ENCODE data around the gene PJA2.
"Not testable (repeated sequence)": the region's sequence is repeated elsewhere in the genome, so short reads cannot be mapped to it uniquely, and the experiment has no call there.

PJA2 gene

GRCh38 chr5:109409844-109410388, at the start of gene PJA2:
TSS of gene PJA2 (minus strand) at chr5:109409974. CDS start at chr5:109383433, 26,541 bp downstream.
- peak; percentile 87 for DNase-seq

DNA sequence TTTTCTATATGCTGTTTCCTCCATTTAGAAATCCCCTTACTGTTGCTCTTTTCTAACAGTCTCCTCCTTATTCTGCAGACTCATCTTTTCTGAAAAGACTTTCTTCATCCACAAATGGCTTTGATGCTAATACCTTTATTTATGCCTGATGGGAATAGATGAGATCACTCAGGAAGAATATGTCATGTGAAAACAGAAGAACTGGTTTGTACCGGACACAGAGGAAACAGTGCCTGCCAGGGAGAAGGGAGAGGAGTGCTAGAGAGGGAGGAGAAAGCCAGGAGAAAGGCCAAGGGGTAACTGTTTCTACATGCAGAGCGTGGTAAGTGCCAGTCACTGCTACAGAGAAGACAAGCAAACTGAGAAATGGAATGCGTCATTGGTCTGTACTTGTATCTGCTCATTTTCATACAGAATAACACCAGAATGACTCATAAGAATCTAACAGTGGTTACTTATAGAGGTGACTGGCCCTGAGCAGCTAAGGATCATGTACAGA, 45.9 kb upstream of the PJA2 start:
- DNase-seq = no peak

GRCh38 chr5:109454731-109455505, 45.1 kb upstream of the PJA2 start:
- no peak for DNase-seq

- no peak for DNase-seq
These were observed 43.5 kb upstream of the PJA2 start for GRCh38 chr5:109453251-109453650.

DNA sequence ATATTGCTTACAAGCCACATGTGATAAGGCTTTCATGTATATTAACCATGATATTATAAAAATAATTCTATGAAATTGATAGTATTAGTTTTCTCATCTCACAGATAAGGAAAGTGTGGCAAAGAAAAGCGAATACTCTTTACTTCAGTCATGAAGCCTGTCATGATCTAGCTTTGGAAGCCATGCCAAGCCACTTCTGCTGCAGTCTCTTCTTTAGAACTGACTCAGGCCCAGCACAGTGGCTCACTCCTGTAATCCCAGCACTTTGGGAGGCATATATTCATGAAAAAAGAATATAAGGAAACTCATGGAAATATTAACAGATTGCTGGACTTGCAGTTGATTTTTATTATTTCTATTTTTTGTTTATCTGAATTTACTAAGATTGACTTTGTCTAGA, 42.9 kb upstream of the PJA2 start:
- DNase-seq = no peak

- no peak for DNase-seq
These were observed 41.4 kb upstream of the PJA2 start for GRCh38 chr5:109451146-109451545.

DNA sequence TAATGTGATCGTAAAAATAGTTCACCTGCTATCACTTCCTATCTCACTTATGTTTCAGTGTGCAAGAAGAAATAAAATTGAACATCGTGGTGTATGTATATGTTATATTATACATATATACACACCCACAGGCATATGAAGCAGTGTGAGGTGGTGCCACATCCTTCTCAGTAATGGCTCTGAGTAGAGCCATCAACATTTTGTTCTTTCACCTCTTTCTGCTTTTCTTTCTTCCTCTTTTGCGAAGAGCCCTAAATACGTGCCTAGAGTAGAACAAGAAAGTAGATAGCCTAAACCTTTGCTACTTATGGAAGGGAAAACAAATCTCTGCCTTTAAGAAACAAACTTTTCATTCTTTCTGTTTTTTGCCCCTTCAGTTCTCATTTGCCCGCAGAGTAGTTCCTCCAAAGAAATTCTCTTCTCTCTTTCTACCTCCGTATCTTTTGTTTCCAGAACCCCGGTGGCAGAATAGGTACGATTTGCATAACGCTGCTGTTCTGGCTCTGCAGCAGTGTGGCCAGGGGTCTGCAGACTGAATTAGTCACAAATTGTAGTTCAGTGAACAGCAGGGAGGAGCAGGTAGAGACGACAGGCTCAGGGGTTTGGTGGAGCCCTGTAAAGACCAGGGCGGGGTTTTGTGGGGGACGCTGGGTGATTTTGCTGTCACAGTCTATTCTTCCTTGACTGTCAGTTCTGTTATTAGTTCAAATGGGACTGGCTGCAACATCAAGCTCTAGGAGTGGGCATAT, 40.5 kb upstream of the PJA2 start:
- no peak for DNase-seq

DNA sequence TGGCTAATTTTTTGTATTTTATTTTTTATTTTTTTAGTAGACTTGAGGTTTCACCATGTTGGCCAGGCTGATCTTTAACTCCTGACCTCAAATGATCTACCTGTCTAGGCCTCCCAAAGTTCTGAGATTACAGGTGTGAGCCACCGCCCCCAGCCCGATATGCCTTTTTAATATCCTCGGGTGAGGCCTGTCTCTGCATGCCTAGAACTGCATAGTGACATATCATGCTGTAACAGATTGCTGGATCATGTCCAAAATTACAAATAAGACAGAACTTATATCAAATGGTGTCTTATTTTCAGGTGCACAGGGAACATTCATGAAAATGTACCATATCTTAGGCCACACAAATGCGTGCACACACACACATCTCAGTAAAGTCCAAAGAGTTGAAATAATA, 39.1 kb upstream of the PJA2 start:
- DNase-seq = no peak

GRCh38 chr5:109439590-109439989, 29.8 kb upstream of the PJA2 start:
- no peak for DNase-seq

- no peak for DNase-seq
These were observed 16.3 kb upstream of the PJA2 start for GRCh38 chr5:109426075-109426474.

DNA sequence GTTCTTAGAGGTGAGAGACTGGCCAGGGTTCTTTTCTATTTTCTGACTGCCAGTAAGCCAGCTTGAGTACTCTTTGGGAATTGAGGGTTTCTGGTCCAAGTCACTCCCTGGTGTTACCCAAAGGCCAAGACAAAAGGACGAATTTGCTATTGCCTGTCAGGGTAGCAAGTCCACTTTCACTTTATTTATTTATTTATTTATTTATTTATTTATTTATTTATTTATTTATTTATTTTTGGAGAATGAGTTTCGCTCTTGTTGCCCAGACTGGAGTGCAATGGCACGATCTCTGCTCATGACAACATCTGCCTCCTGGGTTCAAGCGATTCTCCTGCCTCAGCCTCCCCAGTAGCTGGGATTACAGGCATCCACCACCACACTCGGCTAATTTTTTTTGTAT, 15.7 kb upstream of the PJA2 start:
- DNase-seq = not testable (repeated sequence)

- no peak for DNase-seq
These were observed 12.2 kb upstream of the PJA2 start for GRCh38 chr5:109421956-109422355.

DNA sequence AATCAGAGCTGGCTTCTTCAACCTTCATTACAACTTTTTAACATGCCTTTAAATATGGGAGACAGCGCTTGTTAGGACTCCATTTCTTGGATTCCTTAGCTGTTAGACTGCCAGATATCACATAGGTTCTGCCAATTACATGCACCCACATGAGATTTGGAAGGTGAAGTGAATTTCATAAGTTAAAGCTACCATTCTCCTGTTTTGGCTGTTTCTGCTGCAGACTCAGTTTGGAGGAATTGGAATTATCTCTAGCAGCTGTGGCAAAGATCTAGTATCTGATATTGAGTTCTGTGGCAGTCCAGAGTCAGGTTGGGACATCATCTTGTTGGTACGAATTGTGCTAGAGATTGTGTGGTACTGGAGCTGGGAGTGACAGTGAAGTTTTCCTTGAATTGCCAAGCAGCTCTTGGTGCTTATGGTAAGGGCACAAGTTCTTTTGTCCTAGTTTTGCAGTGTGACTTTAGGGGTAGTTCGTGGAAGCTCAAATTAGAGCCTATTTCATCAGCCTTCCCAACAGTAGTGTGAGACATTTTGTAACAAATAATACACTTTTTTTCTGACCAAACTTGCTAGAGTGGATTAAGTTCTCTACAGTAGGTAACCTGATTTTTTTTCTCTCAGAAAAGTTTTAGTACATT, 9.1 kb upstream of the PJA2 start:
- DNase-seq = no peak

DNA sequence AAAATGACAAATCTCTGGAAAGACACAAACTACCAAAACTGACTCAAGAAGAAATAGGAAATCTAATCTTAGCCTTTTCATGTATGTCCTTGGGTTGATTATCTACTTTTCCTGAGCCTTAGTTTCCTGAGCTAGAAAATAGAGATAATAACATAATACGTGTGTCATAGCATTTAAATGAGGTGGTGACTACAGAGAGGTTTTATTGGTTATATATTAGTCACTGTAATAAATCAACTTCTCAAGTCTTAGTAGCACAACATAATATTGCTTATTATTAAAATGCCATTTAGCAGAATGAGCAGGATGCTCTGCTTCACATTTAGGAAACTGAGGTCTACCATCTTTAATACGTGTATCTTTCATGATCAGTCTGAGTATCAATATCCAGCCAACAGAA, 7.1 kb upstream of the PJA2 start:
- no peak for DNase-seq

DNA sequence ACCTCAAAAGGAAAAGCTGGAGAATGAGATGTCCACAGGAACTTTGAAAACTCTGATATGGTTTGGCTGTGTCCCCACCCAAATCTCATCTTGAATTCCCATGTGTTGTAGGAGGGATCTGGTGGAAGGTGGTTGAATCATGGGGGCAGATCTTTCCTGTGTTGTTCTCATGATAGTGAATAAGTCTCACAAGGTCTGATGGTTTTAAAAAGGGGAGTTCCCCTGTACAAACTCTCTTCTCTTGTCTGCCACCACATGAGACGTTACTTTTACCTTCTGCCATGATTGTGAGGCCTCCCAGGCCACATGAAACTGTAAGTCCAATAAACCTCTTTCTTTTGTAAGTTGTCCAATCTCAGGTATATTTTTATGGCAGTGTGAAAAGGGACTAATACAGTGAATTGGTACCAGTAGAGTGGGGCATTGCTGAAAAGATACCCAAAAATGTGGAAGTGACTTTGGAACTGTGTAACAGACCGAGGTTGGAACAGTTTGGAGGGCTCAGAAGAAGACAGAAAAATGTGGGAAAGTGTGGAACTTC, 4.2 kb upstream of the PJA2 start:
- DNase-seq = not testable (repeated sequence)

DNA sequence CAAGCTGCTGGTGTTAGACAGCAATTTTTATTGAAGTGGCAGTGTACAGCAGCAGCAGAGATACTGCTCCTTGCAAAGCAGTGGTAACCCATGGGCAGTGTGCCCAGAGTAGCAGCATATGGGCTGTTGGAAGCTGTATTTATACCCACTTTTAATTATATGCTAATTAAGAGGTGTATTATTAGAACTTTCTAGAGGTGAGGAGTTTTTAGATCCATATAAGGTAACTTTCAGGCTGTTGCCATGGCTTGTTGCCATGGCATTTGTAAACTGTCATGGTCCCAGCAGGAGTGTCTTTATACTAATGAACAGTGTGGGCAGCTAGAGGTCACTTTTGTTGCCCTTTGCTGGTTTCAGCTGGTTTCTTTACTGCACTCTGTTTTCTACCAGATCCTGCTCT, 3.7 kb upstream of the PJA2 start:
- DNase-seq = no peak

- peak; percentile 0 for DNase-seq
These were observed 3.2 kb upstream of the PJA2 start for GRCh38 chr5:109412981-109413402.

DNA sequence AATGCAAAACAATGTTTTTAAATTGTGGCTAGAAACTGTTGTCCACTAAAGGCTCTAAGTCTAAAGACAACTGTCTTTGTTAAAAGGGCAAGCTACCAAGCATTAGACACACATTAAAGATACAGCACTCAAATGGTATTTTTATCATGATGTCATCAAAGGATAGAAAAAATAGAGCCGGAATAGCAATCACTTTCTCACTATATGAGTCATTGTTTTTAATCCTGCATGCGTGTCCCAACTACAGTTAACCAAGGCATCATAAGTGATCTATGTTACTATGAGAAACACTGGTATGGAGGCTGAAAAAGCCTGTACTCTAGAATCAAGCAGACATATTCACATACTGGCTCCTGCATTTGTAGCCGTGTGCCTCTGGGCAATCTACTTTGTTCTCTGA, 1.9 kb upstream of the PJA2 start:
- DNase-seq = no peak

DNA sequence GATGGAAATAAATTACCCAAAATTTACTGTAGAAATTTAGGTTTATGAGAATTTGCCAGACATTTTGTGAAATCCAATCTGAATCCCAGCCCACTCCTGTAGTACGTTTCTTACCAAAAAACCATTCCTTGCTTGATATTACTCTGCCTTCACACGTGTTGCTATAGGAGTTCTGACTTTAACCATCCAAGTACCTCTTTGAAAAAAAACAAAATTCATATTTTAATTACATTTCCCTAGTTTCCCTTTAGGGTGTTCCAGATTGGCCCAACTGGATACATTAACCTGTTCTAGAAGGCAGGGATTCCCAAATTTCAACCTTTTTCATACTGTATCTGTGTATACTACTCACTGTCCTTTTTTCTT, 1.4 kb upstream of the PJA2 start:
- no peak for DNase-seq

DNA sequence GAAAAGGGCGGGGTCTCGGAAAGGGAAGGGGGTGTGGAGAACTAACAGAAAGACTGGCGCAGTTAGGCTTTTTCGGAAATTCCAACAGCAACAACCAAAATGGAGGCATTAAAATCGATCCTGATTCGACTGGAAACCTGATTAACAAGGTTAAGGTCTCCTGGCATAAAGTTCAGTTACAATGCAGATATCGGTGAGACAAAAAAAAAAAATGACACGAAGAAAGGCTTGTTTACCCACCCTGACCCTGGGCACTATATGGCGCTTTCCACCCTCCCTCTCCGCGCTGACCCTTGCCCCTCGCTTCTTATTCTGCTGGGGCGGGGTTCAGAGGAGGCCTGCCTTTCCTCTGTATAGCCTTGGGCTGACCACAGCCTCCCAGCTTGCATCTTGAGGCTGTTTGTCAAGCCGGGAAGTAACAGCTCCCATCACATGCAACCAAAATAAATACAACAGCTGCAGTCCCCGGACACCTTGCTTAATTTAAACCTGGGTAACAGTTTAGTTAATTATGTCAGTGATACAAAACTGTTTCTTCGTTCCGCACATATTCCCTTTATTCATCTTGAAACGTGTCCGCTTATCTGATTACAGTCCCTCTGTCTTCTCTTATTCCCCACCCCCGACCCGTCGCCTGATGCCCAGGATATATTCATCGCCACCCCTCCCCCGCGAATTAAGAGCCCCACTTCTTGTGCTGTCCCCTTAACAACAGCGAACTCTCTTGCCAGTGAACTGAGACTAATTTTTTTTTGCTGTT, 795 bp upstream of the PJA2 start:
- peak; percentile 40 for DNase-seq

DNA sequence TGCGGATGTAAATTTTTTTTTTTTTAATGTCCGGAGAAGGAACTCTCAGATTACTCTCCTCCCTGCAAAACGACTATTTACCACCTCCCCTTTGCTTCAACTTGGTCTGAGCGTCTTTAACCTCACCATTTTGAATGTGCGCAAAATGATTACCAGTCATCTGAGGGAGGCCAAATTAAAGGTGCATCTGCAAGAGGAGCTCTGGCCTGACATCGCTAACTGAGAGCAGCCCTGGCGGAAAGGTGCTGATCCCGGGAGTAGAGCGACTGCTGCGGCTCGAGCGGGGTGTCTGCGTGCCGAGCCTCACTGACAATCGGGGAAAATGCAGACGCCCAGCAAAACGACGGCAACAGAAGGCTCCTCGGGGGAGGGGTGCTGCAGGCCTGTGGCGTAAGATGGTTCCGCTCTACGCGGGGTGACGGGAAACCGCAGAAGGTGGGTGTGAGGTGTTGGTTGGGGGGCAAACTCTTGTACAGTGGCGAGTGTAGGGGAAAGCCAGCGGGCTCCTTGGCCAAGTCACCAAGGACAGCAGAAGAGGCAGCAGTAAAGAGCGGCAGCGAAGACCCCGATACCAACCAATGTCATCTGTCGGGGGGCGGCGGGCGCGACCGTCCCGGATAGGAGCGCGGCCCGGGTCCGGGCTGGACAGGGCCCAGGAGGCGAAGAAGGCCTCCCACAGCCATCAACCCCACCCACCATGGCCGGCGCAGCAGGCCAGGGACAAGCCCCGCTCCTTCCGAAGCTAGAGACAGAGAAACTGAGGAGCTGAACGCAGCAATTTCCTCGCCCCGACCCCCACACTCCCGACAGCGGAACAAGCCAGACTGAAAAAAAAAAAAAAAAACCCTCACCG, 557 bp downstream of the PJA2 start:
- peak; percentile 41 for DNase-seq

Data from GF-D8 (cell line).